ENCODE results near the gene MTERF2.

Gene MTERF2

DNA sequence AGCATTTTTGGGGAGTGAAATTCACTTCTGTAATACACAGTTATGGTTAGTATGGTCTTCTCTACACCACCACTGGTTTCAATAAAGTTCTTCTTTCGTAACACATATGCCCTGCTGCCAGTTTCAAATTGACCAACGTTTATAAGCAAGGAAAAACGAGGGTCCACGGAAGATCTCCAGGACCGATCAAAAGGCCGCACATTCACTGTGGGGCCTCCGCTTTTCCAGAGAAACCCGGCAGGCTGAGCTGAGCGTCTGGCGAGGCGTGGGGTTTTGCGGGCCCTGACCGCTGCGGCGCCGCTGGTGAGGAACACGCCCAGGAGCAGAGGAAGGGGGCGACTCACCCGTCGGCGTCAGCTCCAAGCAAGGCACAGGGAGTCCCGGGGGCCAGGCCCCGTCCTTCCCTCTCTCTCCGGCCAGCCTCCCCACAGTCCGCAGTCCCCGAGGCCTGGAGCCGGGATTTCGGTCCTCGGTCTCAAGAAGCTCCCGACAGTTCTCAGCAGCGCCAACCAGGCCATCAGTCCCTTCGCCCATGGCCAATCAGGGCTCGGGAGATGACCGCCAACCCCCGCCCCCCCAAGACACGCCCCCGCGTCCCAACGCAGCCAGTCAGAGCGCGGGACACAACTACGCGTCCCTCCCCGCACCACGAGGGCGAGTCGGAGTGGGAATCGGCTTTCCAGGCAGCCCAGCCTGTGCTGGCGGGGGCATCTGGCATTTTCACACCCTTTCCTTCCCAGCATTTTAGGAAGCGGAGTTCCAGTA is at the start of gene MTERF2 (continued):
- 0 out of 2 replicates have a peak, but pooled peaks have one; percentile 42 for TF ChIP-seq ZNF391 (tag by site-specific recombination; IDR thresholded peaks at IDR 0.05; ENCODE audit: borderline replicate concordance, low read depth)
- no peak for TF ChIP-seq ZNF37A (tag by site-specific recombination; IDR thresholded peaks at IDR 0.05)
- TF ChIP-seq ZFHX2 (tag by site-specific recombination; conservative IDR thresholded peaks at IDR 0.05), result peak; percentile 48
- TF ChIP-seq ZEB2 (tag by site-specific recombination; IDR thresholded peaks at IDR 0.05), result no peak
- TF ChIP-seq ZNF843 (tag by site-specific recombination; IDR thresholded peaks at IDR 0.05), result no peak
- TF ChIP-seq ZNF394 (tag by site-specific recombination; IDR thresholded peaks at IDR 0.05; ENCODE audit: borderline replicate concordance), result no peak
- TF ChIP-seq, protein P1, sequence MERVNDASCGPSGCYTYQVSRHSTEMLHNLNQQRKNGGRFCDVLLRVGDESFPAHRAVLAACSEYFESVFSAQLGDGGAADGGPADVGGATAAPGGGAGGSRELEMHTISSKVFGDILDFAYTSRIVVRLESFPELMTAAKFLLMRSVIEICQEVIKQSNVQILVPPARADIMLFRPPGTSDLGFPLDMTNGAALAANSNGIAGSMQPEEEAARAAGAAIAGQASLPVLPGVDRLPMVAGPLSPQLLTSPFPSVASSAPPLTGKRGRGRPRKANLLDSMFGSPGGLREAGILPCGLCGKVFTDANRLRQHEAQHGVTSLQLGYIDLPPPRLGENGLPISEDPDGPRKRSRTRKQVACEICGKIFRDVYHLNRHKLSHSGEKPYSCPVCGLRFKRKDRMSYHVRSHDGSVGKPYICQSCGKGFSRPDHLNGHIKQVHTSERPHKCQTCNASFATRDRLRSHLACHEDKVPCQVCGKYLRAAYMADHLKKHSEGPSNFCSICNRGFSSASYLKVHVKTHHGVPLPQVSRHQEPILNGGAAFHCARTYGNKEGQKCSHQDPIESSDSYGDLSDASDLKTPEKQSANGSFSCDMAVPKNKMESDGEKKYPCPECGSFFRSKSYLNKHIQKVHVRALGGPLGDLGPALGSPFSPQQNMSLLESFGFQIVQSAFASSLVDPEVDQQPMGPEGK (tag by site-specific recombination; IDR thresholded peaks at IDR 0.05), result peak; percentile 72
- no peak for TF ChIP-seq ZNF654 (tag by site-specific recombination; IDR thresholded peaks at IDR 0.05; ENCODE audit: low read depth)
- TF ChIP-seq, protein P2, sequence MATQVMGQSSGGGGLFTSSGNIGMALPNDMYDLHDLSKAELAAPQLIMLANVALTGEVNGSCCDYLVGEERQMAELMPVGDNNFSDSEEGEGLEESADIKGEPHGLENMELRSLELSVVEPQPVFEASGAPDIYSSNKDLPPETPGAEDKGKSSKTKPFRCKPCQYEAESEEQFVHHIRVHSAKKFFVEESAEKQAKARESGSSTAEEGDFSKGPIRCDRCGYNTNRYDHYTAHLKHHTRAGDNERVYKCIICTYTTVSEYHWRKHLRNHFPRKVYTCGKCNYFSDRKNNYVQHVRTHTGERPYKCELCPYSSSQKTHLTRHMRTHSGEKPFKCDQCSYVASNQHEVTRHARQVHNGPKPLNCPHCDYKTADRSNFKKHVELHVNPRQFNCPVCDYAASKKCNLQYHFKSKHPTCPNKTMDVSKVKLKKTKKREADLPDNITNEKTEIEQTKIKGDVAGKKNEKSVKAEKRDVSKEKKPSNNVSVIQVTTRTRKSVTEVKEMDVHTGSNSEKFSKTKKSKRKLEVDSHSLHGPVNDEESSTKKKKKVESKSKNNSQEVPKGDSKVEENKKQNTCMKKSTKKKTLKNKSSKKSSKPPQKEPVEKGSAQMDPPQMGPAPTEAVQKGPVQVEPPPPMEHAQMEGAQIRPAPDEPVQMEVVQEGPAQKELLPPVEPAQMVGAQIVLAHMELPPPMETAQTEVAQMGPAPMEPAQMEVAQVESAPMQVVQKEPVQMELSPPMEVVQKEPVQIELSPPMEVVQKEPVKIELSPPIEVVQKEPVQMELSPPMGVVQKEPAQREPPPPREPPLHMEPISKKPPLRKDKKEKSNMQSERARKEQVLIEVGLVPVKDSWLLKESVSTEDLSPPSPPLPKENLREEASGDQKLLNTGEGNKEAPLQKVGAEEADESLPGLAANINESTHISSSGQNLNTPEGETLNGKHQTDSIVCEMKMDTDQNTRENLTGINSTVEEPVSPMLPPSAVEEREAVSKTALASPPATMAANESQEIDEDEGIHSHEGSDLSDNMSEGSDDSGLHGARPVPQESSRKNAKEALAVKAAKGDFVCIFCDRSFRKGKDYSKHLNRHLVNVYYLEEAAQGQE (tag by site-specific recombination; IDR thresholded peaks at IDR 0.05), result 0 out of 2 replicates have a peak, but pooled peaks have one; percentile 32
- TF ChIP-seq SETDB1 (IDR thresholded peaks at IDR 0.05; ENCODE audit: insufficient read length, low read length), result no peak
- 0 out of 2 replicates have a peak, but pooled peaks have one; percentile 6 for TF ChIP-seq KLF10 (tag by site-specific recombination; IDR thresholded peaks at IDR 0.05)
- TF ChIP-seq ZNF549 (tag by site-specific recombination; IDR thresholded peaks at IDR 0.05), result no peak
- no peak for TF ChIP-seq ZNF776 (tag by site-specific recombination; IDR thresholded peaks at IDR 0.05; ENCODE audit: borderline replicate concordance)
- no peak for TF ChIP-seq SALL2 (tag by site-specific recombination; IDR thresholded peaks at IDR 0.05; ENCODE audit: borderline replicate concordance)
- TF ChIP-seq, protein P3, sequence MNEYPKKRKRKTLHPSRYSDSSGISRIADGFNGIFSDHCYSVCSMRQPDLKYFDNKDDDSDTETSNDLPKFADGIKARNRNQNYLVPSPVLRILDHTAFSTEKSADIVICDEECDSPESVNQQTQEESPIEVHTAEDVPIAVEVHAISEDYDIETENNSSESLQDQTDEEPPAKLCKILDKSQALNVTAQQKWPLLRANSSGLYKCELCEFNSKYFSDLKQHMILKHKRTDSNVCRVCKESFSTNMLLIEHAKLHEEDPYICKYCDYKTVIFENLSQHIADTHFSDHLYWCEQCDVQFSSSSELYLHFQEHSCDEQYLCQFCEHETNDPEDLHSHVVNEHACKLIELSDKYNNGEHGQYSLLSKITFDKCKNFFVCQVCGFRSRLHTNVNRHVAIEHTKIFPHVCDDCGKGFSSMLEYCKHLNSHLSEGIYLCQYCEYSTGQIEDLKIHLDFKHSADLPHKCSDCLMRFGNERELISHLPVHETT (tag by site-specific recombination; IDR thresholded peaks at IDR 0.05), result no peak

DNA sequence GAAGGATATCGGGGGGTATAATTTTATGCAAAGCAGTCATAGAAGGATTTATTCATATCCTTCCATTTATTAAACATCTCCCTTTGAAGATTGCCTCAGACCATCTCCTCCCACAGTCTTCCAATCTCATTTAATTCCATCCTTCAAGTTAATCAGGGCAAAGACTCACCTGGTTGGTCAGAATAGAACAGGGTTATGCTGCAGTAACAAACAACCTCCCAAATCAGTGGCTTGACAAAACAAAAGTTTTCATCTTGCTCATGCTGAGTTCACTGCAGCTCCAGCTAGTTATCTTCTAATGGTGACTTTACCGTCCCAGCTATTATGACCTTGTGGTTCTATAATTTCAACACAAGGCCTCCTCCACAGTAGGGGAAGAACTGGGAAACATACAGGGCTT is 48.8 kb upstream of the MTERF2 start:
- ChIA-PET CTCF (interaction anchor here (0.6 kb wide), 1 partner anchor 92 kb away, joined by 4 read pairs; no protein-coding TSS in a partner anchor), POLR2A (no interaction called here)

More for the DNA sequence above, 48.8 kb upstream of the MTERF2 start:
- no peaks in the 10 kb centered on the region for H3K9me3 ChIP-seq (ENCODE audit: control insufficient read depth, insufficient read depth, low read depth, low read length)
- H3K36me3 ChIP-seq (ENCODE audit: control insufficient read depth in 2 of 2, insufficient read depth in 1 of 2, low read length in 2 of 2), result no peaks in the 10 kb centered on the region
- H3K4me1 ChIP-seq (ENCODE audit: control insufficient read depth, insufficient read depth, low read length), result peaks cover 2% of the 10 kb centered on the region; the same call in 1 of the 2 replicates
- H3K4me3 ChIP-seq (ENCODE audit: low read depth, low read length), result no peak overlapping the region
- TF ChIP-seq ZNF624 (tag by site-specific recombination; IDR thresholded peaks at IDR 0.05), result no peak
- no peak for TF ChIP-seq OSR2 (tag by site-specific recombination; IDR thresholded peaks at IDR 0.05)
- TF ChIP-seq SP2 (tag by site-specific recombination; IDR thresholded peaks at IDR 0.05), result no peak
- TF ChIP-seq ZNF792 (tag by site-specific recombination; IDR thresholded peaks at IDR 0.05), result no peak
- no peak for TF ChIP-seq ZNF701 (tag by site-specific recombination; IDR thresholded peaks at IDR 0.05)
- TF ChIP-seq ZNF610 (tag by site-specific recombination; IDR thresholded peaks at IDR 0.05; ENCODE audit: borderline replicate concordance), result no peak
- no peak for TF ChIP-seq ZNF654 (tag by site-specific recombination; IDR thresholded peaks at IDR 0.05; ENCODE audit: low read depth)
- no peak for TF ChIP-seq ZNF777 (tag by site-specific recombination; IDR thresholded peaks at IDR 0.05; ENCODE audit: borderline replicate concordance)
- TF ChIP-seq ZNF354C (tag by site-specific recombination; IDR thresholded peaks at IDR 0.05; ENCODE audit: borderline replicate concordance, low read depth), result no peak
- no peak for TF ChIP-seq ZNF510 (tag by site-specific recombination; IDR thresholded peaks at IDR 0.05; ENCODE audit: insufficient replicate concordance)
- H3K27ac ChIP-seq (ENCODE audit: extremely low read depth, low read depth, low read length), result no peak overlapping the region

All from HEK293 (cell line).